GM12872 (cell line): ENCODE results near the gene SCUBE1.

ENCODE experiments used
- TF ChIP-seq, protein P1 (sequence below): IDR thresholded peaks from 3 replicates; pipeline ENCODE4 v1.5.1; 2011; ENCODE audit warnings: low read depth, mild to moderate bottlenecking, low read length, moderate library complexity; ENCODE audit not compliant: insufficient read depth

Gene SCUBE1

DNA sequence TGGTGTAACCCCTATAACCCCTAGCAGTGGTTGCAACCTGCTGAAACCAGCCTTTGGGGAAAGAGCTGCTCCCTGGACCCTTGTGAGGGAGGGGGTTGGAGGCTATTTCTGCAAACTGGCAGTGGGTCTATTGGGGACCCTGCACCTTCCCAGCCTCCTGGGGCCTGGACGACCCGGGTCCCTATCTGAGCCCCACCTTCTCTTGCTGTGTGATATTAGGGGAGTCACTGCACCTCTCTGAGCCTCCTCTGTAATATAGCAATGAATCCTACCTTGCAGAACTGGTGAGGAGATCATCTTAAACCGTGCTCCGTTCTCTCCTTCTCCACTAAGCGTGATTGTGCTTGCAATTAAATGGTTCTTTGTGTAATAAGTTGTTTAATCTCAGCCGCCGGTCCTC is 44.6 kb upstream of the SCUBE1 start:
- TF ChIP-seq, protein P1, sequence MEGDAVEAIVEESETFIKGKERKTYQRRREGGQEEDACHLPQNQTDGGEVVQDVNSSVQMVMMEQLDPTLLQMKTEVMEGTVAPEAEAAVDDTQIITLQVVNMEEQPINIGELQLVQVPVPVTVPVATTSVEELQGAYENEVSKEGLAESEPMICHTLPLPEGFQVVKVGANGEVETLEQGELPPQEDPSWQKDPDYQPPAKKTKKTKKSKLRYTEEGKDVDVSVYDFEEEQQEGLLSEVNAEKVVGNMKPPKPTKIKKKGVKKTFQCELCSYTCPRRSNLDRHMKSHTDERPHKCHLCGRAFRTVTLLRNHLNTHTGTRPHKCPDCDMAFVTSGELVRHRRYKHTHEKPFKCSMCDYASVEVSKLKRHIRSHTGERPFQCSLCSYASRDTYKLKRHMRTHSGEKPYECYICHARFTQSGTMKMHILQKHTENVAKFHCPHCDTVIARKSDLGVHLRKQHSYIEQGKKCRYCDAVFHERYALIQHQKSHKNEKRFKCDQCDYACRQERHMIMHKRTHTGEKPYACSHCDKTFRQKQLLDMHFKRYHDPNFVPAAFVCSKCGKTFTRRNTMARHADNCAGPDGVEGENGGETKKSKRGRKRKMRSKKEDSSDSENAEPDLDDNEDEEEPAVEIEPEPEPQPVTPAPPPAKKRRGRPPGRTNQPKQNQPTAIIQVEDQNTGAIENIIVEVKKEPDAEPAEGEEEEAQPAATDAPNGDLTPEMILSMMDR: no peak

DNA sequence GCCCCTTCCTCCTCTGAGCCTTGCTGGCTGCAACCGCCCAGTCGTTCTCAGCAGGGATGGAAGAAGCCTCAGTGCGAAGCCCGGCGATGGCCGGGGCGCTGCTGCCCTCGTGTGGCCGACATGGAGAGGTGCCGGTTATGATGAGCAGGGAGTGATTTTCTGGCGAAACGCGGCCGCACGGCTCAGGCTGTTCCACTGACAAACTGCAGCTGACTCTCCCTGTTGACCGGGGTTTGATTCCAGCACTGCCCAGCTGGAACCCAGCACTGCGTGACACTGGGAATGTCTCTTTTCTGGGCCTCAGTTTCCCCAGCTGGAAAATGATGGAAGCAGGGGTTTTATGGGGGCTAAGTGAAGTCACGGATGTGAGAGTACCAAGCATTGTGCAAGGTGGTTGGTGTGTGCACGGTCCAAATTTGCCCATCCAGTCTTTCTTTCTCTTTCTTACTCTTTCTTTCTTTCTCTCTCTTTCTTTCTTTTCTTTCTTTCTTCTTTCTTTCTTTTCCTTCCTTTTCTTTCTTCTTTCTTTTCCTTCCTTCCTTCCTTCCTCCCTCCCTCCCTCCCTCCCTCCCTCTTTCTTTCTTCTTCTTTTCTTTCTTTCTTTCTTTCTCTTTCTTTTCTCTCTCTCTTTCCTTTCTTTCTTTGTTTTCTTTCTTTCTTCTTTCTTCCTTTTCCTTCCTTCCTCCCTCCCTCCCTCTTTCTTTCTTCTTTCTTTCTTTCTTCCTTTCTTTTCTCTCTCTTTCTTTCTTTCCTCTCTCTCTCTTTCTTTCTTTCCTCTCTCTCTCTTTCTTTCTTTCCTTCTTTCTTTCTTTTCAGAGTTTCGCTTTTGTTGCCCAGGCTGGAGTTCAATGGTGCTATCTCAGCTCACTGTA is 42.8 kb upstream of the SCUBE1 start:
- TF ChIP-seq, protein P1: peak; percentile 91

DNA sequence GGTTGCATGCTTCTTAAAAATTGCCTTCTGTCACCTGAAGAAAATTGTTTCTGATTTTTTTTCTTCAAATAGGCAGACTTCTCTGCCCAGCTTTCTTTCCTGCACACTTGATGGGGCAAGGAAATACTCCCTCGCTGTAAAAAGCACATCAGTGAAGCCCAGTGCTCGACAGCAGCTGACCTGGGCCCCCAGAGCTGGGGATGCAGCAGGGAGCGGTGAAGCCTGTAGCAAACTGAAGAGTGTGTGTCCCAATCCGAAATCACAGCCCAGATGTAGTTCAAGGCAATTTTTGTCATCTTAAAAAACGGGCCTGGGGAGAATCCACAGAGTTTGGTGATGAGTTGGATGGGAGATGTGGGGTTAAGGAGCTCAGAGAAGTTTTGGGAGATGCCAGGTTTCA is 41.7 kb upstream of the SCUBE1 start:
- TF ChIP-seq, protein P1: no peak

DNA sequence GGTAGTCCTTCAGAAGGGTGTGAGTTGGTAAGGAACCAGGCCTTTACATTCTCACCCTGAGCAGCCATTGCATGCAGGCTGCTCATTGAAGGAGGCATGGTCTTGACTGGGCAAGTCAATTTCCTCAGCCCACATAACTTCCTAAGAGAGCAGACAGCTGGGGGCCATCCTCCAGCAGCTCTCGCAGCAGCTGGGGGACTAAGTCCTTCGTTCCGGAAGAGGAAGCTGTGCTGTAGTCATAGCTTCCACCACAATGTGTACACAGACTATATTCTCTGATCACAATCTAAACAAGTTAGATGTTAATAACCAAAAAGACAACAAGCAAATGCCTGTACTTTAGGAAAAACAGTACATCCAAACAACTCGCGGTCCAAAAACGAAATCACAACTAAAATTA is 38.5 kb upstream of the SCUBE1 start:
- TF ChIP-seq, protein P1: no peak

DNA sequence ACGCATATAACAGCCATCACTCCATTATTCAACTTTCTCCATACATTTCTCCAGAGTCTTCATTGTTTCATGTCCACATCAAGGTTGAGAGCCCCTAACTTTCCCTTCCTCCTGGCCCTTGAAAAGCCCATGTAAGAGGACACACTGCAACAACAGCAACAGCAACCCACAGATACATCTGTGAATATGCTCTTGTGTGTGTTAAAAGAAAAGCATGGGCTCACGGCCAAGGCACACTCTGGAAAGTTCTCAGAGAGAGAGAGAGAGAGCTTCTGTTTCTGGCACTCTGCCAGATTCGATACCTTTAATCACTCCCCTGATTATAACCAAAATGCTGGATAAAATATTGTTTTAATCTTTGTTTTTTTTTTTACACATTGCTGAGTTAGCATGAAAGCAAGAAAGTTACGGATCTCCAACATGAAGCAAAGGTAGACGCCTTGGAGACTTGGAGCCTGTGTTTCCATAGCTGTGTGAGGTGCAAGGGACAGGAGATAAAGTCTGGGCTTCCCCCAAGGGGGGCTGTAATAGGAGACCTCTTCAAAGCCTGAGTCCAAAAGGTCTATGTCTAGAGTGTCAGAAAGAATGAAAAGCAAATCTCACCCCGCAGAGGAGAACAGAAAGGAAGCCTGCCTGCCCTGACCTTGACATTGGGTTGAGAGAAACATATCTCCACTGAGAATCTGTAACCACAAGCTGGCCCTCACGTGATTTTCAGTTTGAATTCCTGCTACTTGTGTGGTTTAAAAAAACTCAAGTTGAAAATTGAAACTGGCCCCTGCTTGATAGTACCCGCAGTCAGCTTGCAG is 34.9 kb upstream of the SCUBE1 start:
- TF ChIP-seq, protein P1: no peak

DNA sequence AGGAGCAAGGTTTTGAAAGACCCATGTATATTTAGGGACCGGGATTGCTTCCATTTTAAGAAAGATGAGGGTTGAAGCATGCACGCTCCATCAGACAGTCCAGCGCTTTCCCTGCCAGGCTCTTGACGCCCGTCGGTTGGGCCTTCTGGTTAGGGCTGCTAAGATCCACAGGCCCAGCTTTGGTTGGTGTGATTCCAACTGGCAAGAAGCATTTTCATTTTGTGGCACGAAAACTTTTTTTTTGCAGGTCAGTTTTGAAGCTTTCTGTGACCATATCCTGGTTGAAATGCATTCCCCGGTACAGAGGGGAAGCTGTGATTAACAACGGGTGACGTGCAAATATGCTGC is 34.4 kb upstream of the SCUBE1 start:
- TF ChIP-seq, protein P1: no peak

DNA sequence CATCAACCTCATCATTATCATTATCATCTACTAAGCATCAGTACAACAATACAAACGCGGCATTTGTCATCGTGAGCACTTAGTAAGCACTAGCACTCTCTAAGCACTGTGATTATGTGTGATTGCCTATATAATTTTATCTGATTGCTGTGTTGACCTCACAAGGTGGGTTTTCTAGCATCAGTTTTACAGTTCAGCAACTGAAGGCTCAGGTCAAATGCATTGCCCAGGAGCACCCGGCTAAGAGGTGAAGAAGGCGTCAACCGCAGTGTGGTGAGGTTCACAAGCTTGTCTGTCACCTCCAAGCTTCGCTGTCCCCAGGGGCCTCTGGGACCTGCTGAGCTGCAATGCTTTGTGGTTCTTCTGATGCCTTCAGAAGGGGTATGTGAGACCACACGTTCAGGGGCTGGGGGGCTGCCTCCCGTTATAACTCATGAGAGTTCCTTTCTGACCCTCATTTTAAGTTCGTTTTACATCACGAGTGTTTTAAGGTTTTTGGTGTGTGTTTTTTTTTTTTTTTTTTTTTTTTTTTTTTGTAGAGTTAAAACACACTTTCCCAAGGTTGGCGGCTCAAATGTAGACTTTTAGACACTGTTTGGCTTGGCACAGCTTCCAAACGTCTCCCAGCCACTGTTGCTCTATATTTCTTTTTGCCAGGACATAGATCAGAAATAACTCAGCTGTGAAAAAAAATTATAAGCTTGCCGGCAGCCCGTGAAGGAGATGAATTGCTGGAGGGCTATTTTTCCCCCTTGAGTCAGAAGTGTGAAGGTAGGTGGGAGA is 33.8 kb upstream of the SCUBE1 start:
- TF ChIP-seq, protein P1: no peak
